Ovary (tissue), 3 donors: ENCODE results near the gene TPX2.

ENCODE experiments used
- EP300 ChIP-seq: sonication (generic); formaldehyde crosslinking; IDR thresholded peaks from one replicate; pipeline ENCODE4 v1.6.1; 2017; ENCODE audit warnings: antibody characterized with exemption
- TF ChIP-seq, protein P1 (sequence below), 3 donors: fragments of 450-650 bp in 2 of 3; fragments of 200-600 bp in 1 of 3; IDR thresholded peaks; one replicate each; pipeline versions ENCODE4 v1.5.1 to v1.8.0; 2016 to 2022; ENCODE audit warnings: antibody characterized with exemption in 3 of 3, mild to moderate bottlenecking in 1 of 3
- donor health status: DM: no; HTN: no; CAD: no.

DNA sequence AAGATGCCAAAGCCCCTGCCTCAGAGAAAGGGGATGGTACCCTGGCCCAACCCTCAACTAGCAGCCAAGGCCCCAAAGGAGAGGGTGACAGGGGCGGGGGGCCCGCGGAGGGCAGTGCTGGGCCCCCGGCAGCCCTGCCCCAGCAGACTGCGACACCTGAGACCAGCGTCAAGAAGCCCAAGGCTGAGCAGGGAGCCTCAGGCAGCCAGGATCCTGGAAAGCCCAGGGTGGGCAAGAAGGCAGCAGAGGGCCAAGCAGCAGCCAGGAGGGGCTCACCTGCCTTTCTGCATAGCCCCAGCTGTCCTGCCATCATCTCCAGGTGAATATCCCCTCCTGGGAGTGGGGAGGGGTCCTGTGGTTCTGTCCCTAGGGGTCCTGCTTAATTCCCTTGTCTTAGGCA lies 81.1 kb downstream of the TPX2 start:
- TF ChIP-seq EP300, result no peak
- TF ChIP-seq, protein P1, sequence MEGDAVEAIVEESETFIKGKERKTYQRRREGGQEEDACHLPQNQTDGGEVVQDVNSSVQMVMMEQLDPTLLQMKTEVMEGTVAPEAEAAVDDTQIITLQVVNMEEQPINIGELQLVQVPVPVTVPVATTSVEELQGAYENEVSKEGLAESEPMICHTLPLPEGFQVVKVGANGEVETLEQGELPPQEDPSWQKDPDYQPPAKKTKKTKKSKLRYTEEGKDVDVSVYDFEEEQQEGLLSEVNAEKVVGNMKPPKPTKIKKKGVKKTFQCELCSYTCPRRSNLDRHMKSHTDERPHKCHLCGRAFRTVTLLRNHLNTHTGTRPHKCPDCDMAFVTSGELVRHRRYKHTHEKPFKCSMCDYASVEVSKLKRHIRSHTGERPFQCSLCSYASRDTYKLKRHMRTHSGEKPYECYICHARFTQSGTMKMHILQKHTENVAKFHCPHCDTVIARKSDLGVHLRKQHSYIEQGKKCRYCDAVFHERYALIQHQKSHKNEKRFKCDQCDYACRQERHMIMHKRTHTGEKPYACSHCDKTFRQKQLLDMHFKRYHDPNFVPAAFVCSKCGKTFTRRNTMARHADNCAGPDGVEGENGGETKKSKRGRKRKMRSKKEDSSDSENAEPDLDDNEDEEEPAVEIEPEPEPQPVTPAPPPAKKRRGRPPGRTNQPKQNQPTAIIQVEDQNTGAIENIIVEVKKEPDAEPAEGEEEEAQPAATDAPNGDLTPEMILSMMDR (IDR thresholded peaks at IDR 0.05), result no peak
